ENCODE data around the gene EMP2. TPM values are rescaled to one million over a fixed set of nuclear protein-coding genes. Genes with fewer than 3 reads are reported as not detected.

EMP2 gene, protein sequence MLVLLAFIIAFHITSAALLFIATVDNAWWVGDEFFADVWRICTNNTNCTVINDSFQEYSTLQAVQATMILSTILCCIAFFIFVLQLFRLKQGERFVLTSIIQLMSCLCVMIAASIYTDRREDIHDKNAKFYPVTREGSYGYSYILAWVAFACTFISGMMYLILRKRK
- total RNA-seq (23.4 and 29.1 TPM in 2 replicates), polyA plus RNA-seq (93.4 and 147 TPM in 2 replicates)

GRCh38 chr16:10579965-10580882 is at the start of gene EMP2:
Gene EMP2 (minus strand): TSS chr16:10580598. CDS start chr16:10547617, 32,981 bp downstream.
- Histone ChIP-seq H3K4me3 (peak within 1 kb of the TSS; percentile 99), H2AFZ (peak within 1 kb of the TSS; percentile 99), H3K9me3 (ENCODE audit: low read depth) (no peaks in the 10 kb centered on the region), H3K9me2 (replicated peaks; ENCODE audit: insufficient read depth) (no peaks in the 10 kb centered on the region), H3K79me2 (peaks cover 14% of the 10 kb centered on the region), H3K4me2 (peak within 1 kb of the TSS; percentile 99), H3K36me3 (replicated peaks; ENCODE audit: insufficient read depth, low read depth) (no peaks in the 10 kb centered on the region), H4K20me1 (ENCODE audit: insufficient read depth, poor library complexity, severe bottlenecking) (no peaks in the 10 kb centered on the region), H3K27ac (peak within 1 kb of the TSS; percentile 85), H3K4me1 (ENCODE audit: insufficient read depth) (peaks cover 28% of the 10 kb centered on the region), H3K27me3 (no peaks in the 10 kb centered on the region)
- DNase-seq (ENCODE audit: low spot score), result peak; percentile 92
- TF ChIP-seq EZH2 (IDR thresholded peaks at IDR 0.05; ENCODE audit: borderline replicate concordance) (no peak), EZH2phosphoT487 (IDR thresholded peaks at IDR 0.05; ENCODE audit: low read depth, severe bottlenecking, unreplicated experiment) (no peak)
- TF ChIP-seq, protein P1, sequence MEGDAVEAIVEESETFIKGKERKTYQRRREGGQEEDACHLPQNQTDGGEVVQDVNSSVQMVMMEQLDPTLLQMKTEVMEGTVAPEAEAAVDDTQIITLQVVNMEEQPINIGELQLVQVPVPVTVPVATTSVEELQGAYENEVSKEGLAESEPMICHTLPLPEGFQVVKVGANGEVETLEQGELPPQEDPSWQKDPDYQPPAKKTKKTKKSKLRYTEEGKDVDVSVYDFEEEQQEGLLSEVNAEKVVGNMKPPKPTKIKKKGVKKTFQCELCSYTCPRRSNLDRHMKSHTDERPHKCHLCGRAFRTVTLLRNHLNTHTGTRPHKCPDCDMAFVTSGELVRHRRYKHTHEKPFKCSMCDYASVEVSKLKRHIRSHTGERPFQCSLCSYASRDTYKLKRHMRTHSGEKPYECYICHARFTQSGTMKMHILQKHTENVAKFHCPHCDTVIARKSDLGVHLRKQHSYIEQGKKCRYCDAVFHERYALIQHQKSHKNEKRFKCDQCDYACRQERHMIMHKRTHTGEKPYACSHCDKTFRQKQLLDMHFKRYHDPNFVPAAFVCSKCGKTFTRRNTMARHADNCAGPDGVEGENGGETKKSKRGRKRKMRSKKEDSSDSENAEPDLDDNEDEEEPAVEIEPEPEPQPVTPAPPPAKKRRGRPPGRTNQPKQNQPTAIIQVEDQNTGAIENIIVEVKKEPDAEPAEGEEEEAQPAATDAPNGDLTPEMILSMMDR (IDR thresholded peaks at IDR 0.05; ENCODE audit: poor library complexity), result peak; percentile 73
- WGBS (ENCODE audit: low lambda C conversion rate, missing lambda C conversion rate), result 2% methylated on average over 64 of the region's 91 CpGs

GRCh38 chr16:10629592-10629963 is 49.2 kb upstream of the EMP2 start:
- DNase-seq (ENCODE audit: low spot score), result peak; percentile 60
- Histone ChIP-seq H3K27me3 (no peaks in the 10 kb centered on the region), H4K20me1 (ENCODE audit: insufficient read depth, poor library complexity, severe bottlenecking) (no peaks in the 10 kb centered on the region), H2AFZ (no peak overlapping the region), H3K4me1 (ENCODE audit: insufficient read depth) (peaks cover 5% of the 10 kb centered on the region), H3K4me2 (no peak overlapping the region), H3K79me2 (no peaks in the 10 kb centered on the region), H3K9me2 (replicated peaks; ENCODE audit: insufficient read depth) (no peaks in the 10 kb centered on the region), H3K36me3 (replicated peaks; ENCODE audit: insufficient read depth, low read depth) (no peaks in the 10 kb centered on the region), H3K27ac (peak overlapping the region; percentile 40), H3K4me3 (no peak overlapping the region), H3K9me3 (ENCODE audit: low read depth) (no peaks in the 10 kb centered on the region)
- WGBS (ENCODE audit: low lambda C conversion rate, missing lambda C conversion rate), result 34% methylated on average over 6 of the region's 6 CpGs
- no peak for TF ChIP-seq EZH2 (IDR thresholded peaks at IDR 0.05; ENCODE audit: borderline replicate concordance)
- TF ChIP-seq, protein P1 (IDR thresholded peaks at IDR 0.05; ENCODE audit: poor library complexity), result no peak
- no peak for TF ChIP-seq EZH2phosphoT487 (IDR thresholded peaks at IDR 0.05; ENCODE audit: low read depth, severe bottlenecking, unreplicated experiment)

DNA sequence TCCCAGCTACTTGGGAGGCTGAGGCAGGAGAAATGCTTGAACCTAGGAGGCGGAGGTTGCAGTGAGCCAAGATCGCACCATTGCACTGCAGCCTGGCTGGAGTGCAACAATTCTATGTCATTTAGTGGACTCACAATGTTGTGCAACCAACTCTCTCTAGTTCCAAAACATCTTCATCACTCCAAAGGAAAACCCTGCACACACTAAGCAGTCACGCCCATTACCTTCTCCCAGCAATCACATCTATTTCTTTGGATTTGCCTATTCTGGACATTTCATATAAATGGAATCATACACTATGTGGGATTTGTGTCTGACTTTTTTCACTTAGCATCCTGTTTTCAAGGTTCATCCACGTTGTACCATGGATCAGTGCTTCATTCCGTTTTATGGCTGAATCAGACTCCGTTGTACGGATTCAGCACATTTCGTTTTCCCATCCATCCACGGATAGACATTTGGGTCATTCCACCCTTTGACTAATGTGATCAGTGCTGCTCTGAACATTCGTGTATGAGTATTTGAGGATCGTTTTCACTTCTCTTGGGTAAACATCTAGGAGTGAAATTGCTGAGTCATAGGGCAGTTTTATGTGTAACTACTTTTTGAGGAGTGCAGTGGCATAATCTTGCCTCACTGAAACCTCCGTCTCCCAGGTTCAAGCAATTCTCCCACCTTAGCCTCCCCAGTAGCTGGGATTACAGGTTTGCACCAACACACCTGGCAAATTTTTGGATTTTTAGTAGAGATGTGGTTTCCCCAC is 45.4 kb upstream of the EMP2 start:
- Histone ChIP-seq H3K9me3 (ENCODE audit: low read depth) (no peaks in the 10 kb centered on the region), H3K27me3 (no peaks in the 10 kb centered on the region), H3K36me3 (replicated peaks; ENCODE audit: insufficient read depth, low read depth) (no peaks in the 10 kb centered on the region), H3K4me1 (ENCODE audit: insufficient read depth) (peaks cover 16% of the 10 kb centered on the region), H3K9me2 (replicated peaks; ENCODE audit: insufficient read depth) (no peaks in the 10 kb centered on the region), H2AFZ (no peak overlapping the region), H4K20me1 (ENCODE audit: insufficient read depth, poor library complexity, severe bottlenecking) (no peaks in the 10 kb centered on the region), H3K4me2 (no peak overlapping the region), H3K27ac (no peak overlapping the region), H3K4me3 (no peak overlapping the region), H3K79me2 (no peaks in the 10 kb centered on the region)
- TF ChIP-seq EZH2phosphoT487 (IDR thresholded peaks at IDR 0.05; ENCODE audit: low read depth, severe bottlenecking, unreplicated experiment) (no peak), EZH2 (IDR thresholded peaks at IDR 0.05; ENCODE audit: borderline replicate concordance) (no peak)
- TF ChIP-seq, protein P1 (IDR thresholded peaks at IDR 0.05; ENCODE audit: poor library complexity), result no peak
- peak; percentile 24 for DNase-seq (ENCODE audit: low spot score)
- WGBS (ENCODE audit: low lambda C conversion rate, missing lambda C conversion rate), result 84% methylated on average over 12 of the region's 12 CpGs
